EL (cell line): ENCODE data around the gene B3GNT3.
"Not testable (repeated sequence)": the region's sequence is repeated elsewhere in the genome, so short reads cannot be mapped to it uniquely, and the experiment has no call there.

Experiments used
- DNase-seq: peaks from one replicate; pipeline ENCODE4 v3.0.0-alpha.2; 2016

B3GNT3 gene

DNA sequence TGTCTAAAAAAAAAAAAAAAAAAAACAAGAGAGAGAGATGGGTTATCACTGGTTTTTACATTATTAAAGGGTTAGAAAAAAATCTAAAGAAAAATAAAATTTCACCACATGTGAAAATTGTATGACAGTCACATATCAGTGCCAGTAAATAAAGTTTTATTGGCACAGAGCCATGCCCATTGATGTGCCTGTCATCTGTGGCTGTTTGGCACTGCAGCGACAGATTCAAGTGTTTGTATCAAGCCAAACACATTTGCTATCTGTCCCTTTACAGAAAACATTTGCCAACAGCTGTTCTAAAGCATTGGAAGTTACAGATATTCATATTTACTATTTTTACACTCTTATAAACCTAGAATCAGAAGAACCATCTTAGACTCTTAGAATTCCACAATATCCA is 27.4 kb upstream of the B3GNT3 start:
- DNase-seq: no peak

DNA sequence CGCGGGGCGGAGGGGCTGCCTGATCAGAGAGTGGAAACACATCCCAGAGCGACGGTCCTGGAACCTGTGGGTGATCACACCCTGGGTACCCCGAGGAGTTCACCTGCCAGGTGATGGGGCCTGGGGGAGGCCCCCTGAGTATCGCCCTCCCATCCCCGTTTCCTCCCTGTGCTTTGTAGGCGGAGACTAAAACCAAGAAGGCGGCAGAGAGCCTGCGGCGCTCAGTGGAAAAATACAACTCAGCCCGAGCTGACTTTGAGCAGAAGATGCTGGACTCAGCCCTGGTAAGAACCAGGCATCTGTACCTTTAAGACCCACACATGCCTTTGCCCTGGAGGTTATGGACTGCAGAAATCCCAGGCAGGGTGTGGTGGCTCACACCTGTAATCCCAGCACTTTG is 24.3 kb upstream of the B3GNT3 start:
- DNase-seq: no peak

DNA sequence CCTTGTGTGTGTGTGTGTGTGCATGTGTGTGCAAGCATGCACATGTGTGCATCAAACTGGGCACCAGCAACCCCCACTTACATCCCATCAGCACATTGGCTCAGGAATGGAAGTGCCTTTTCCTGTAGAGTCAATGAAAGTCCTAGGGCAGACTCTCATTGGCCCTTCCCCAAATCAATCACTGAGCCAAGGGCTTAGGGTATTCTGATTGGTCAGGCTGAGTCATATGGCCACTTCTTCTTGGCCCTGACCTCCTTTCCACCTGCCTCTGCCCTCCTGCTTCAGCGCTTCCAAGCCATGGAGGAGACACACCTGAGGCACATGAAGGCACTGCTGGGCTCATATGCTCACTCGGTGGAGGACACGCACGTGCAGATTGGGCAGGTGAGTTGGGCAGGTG is 22.8 kb upstream of the B3GNT3 start:
- DNase-seq: peak; percentile 40

DNA sequence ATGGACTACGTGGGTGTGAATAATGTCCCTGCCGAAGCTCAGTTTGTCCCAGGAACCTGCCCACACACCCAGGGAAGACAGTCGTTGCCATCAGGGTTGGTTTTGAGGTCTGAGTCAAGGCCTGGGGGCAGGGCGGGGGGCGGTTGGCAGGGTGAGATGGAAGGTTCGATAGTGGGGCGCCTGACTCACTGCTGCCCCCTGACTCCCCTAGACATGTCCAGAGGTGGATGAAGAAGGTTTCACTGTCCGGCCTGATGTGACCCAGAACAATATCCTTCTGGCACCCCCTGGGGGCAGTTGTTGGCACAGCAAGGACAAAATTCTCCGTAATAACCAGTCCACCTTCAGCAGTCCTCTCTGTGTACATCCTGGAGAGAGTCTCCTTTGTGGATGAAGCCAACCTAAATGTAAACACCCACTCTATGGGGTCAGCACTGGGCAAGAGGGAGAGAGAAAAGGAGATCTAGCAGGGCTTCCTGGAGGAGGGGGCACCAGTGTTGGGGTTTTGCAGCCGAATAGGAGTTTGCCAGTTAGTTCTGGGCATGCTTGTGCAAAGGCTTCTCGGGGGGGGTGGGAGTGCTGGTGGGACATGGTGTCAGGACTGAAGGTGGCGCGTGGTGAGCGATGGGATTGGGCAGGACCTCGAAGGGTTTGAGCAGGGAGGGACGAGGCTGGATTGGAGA is 19.6 kb upstream of the B3GNT3 start:
- DNase-seq: peak; percentile 56

- no peak for DNase-seq
These were observed 18.7 kb upstream of the B3GNT3 start for GRCh38 chr19:17775991-17776803.

DNA sequence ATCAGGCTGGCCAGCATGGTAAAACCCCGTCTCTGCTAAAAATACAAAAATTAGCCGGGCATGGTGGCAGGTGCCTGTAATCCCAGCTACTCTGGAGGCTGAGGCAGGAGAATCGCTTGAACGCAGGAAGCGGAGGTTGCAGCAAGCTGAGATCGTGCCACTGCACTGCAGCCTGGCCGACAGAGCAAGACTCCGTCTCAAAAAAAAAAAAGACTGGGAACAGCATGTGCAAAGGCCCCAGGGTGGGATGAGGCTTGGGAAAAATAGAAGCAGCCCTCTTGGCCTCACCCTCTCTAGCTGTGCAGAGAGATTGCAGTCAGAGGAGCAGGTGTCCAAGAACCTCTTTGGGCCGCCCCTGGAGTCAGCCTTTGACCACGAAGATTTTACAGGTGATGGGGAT is 17.1 kb upstream of the B3GNT3 start:
- not testable (repeated sequence) for DNase-seq

DNA sequence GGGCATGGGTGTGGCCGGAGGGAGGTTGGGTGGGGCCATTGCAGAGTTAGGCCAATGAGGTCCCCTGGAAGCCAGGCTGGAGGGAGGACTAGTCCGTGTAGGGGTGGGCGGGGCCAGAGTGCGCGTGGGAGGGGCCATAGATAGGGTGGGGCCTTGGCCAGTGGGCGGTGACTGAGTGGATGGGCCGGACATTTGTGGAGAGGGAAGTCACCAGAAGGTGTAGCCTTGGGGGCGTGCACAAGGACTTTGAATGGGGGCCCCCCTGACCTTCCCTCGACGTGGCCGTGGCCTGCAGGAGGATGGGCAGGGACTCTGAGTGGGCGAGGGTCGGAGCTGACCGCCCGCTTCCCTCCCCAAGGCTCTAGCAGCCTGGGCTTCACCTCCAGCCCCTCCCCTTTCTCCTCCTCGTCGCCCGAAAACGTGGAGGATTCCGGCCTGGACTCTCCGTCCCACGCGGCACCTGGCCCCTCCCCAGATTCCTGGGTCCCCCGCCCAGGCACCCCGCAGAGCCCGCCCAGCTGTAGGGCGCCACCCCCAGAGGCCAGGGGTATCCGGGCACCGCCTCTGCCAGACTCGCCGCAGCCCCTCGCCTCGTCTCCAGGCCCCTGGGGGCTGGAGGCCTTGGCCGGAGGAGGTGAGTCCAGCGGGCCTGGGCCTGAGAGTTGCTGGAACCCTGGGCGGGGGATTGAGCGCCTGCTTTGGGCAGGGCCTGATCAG is 16.5 kb upstream of the B3GNT3 start:
- DNase-seq: peak; percentile 69

- peak; percentile 77 for DNase-seq
These were observed 15.7 kb upstream of the B3GNT3 start for GRCh38 chr19:17778968-17779929.

DNA sequence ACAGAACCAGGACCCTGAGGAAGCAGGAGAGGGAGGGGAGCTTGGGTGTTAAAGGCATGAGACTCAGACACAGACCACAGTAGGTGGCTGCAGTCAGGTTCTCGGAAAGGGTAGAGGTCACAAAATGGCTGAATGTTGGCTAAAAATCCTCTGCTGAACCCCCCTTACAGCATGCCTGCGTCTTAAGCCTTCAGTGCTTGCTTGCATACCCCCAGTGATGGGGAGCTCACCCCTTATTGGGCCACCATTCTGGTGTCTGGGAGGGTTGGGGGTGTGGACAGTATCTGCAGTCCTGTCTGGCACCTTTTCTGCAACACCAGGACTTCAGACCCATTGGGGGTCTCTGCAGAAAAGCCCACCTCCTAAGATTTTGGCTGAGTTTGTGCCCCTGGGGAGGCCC is 14.2 kb upstream of the B3GNT3 start:
- no peak for DNase-seq

DNA sequence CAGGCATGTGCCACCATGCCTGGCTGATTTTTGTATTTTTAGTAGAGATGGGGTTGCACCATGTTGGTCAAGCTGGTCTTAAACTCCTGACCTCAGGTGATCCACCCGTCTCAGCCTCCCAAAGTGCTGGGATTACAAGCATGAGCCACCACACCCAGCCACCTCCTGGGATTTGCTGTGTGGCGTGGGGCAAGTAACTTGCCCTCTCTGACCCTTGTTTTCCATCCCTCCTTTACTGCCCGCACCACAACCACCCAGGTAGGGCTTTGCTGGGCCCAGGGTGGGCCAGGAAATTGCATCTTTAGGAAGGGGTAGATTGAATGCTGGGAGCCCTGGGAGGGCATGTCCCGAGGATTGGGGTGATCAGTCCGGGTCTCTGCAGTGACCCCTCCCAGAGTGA is 11.2 kb upstream of the B3GNT3 start:
- DNase-seq: not testable (repeated sequence)

GRCh38 chr19:17784201-17785008 is 10.5 kb upstream of the B3GNT3 start:
- DNase-seq: peak; percentile 62

DNA sequence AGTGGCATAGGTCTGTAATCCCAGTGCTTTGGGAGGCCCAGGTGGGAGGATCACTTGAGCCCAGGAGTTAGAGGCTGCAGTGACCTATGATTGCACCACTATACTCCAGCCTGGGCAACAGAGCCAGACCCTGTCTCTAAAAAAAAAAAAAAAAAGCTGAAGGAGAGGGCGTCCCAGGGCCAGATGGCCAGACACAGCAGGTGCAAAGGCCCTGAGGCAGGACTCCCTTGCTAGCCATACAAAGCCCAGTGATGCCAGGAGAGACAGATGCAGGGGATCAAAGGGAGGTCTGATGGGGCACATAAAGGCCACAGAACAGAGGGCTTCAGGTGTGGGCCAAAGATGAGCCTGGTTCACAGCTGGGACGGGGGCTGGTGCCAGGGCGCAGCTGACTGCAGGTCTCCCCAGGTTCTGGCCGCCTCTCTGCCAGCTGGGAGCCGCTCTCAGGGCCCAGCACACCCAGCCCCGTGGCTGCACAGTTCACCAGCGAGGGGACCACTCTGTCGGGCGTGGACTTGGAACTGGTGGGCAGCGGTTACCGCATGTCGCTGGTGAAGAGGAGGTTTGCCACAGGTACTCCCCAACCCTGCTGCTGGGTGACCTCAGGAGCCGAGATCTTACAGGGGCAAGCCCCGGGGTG is 7.5 kb upstream of the B3GNT3 start:
- DNase-seq: no peak

GRCh38 chr19:17788632-17789031 is 6.3 kb upstream of the B3GNT3 start:
- DNase-seq: no peak

DNA sequence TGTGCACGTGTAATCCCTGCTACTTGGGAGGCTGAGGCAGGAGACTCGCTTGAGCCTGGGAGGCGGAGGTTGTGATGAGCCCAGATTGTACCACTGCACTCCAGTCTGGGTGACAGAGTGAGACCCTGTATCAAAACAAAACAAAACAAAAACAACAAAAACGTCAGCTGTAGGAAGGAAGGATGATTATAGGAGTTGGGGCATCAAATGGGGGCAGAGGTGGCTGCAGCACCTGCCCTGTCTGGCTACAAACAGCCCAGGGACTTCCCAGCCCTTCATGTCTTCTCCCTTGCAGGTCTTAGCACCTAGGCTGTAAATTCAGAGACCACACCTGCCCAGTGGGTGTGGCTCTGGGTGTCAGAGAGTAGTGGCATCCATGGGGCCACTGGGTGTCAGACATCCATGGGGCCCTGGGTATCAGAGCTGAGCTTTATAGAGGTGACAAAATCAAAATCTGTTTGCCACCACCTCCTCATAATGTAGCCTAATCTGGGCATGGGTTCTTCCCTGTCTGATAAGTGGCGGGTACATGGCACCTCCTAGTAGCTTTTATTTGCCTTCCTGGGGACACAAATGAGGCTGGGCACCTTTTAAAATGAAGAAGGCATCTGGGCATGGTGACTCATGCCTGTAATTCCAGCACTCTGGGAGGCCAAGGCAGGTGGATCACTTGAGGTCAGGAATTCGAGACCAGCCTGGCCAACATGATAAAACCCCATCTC is 4.7 kb upstream of the B3GNT3 start:
- no peak for DNase-seq

- no peak for DNase-seq
These were observed 567 bp upstream of the B3GNT3 start for GRCh38 chr19:17794412-17794730.

DNA sequence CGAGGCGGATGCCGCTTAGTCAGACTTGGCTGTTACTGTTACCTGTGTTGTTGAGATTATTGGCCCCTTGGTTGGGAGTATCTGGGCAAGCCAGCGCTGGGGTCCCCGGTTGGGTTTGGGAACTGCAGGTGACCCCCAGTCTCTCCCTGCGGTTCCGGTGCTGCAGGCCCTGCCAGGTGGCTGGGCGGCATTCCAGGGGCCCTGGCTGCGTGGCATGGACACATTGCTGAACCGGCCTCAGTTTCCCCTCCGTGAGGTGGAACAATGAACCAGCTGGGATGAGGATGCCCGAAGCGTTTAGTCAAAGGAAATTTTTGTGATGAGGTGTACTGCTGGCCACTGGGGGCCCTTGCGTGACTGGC is 538 bp downstream of the B3GNT3 start:
- DNase-seq: no peak

DNA sequence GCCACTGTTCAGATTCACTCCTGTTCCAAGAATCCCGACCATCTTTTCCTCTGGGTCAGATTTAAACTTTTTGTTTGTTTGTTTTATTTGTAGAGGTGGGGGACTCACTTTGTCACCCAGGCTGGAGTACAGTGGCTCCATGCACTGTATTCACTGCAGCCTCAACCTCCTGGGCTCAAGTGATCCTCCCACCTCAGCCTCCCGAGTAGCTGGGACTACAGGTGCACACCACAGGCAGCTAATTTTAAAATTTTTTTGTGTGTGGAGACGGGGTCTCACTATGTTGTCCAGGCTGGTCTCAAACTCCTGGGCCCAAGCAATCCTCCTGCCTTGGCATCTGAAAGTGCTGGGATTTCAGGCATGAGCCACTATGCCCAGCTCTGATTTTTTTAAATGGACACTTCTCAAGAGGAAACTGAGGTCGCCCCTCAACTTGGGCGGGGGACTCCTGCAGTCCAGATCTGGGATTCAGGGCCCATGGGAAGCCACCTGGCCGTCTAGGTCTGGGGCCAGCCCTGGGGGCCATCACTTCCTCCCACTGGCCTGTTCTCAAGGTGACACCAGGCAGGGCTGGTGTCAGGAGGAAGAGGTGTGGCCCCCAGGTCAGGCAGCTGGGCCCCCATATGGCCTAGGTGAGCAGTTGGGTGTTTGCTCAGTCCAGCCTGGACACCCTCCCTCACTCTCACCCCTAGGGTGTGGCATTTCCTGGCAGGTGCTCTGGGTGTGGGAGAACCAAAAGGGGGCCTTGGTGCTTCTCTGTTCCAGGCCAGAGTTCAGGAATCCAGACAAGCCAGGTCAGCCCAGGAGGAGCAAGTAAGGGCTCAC is 1.3 kb downstream of the B3GNT3 start:
- DNase-seq: no peak

- DNase-seq: no peak
These were observed 2.0 kb downstream of the B3GNT3 start for GRCh38 chr19:17796838-17797423.

- DNase-seq: peak; percentile 75
These were observed 2.7 kb downstream of the B3GNT3 start for GRCh38 chr19:17797424-17798201.
